ENCODE data around the gene ATP12A. TPM values are rescaled to one million over a fixed set of nuclear protein-coding genes. Genes with fewer than 3 reads are reported as not detected.

Gene ATP12A
- total and polyA plus RNA-seq, 7 donors: not detected

GRCh38 chr13:24716011-24716410, 35.8 kb downstream of the ATP12A start:
- no peak for DNase-seq
- intact Hi-C loops (cut with DNase I): no loop called here
- H3K9me3 ChIP-seq: no peaks in the 10 kb centered on the region
- WGBS, 3 donors: 49 to 53% (median 50%) methylated on average over 5 of the region's 5 CpGs
- H3K4me3 ChIP-seq: no peak overlapping the region
- peaks cover 12% of the 10 kb centered on the region for H3K4me1 ChIP-seq
- H3K36me3 ChIP-seq (ENCODE audit: insufficient read depth in 1 of 2, low read depth in 1 of 2): no peaks in the 10 kb centered on the region
- H3K27ac ChIP-seq: no peak overlapping the region
- TF ChIP-seq CTCF (IDR thresholded peaks at IDR 0.05): no peak
- no peaks in the 10 kb centered on the region for H3K27me3 ChIP-seq (ENCODE audit: insufficient read depth in 3 of 3, low read length in 2 of 3)
- ATAC-seq: no peak

GRCh38 chr13:24716446-24716845, 36.2 kb downstream of the ATP12A start:
- Histone ChIP-seq H3K4me1 (peaks cover 12% of the 10 kb centered on the region), H3K36me3 (ENCODE audit: insufficient read depth in 1 of 2, low read depth in 1 of 2) (no peaks in the 10 kb centered on the region), H3K27ac (no peak overlapping the region), H3K4me3 (no peak overlapping the region), H3K27me3 (ENCODE audit: insufficient read depth in 3 of 3, low read length in 2 of 3) (no peaks in the 10 kb centered on the region), H3K9me3 (no peaks in the 10 kb centered on the region)
- WGBS, 3 donors: 49 to 71% (median 62%) methylated on average over 7 of the region's 7 CpGs
- DNase-seq: peak in 1 of 2 donors; percentile 15
- no peak for ATAC-seq
- intact Hi-C loops (cut with DNase I): no loop called here
- no peak for TF ChIP-seq CTCF (IDR thresholded peaks at IDR 0.05)

GRCh38 chr13:24717217-24717616, 37.0 kb downstream of the ATP12A start:
- Histone ChIP-seq H3K4me3 (no peak overlapping the region), H3K4me1 (peaks cover 12% of the 10 kb centered on the region), H3K36me3 (ENCODE audit: insufficient read depth in 1 of 2, low read depth in 1 of 2) (no peaks in the 10 kb centered on the region), H3K27ac (no peak overlapping the region), H3K9me3 (no peaks in the 10 kb centered on the region), H3K27me3 (ENCODE audit: insufficient read depth in 3 of 3, low read length in 2 of 3) (no peaks in the 10 kb centered on the region)
- intact Hi-C loops (cut with DNase I): no loop called here
- WGBS, 3 donors: 67 to 84% (median 79%) methylated on average over 4 of the region's 4 CpGs
- ATAC-seq: no peak
- no peak for TF ChIP-seq CTCF (IDR thresholded peaks at IDR 0.05)
- DNase-seq: peak in 1 of 2 donors; percentile 6

GRCh38 chr13:24718192-24718965, 38.2 kb downstream of the ATP12A start:
- 82 to 86% (median 85%) methylated on average over 40 of the region's 40 CpGs for WGBS, 3 donors
- peak in 1 of 2 donors; percentile 46 for DNase-seq
- peak in 1 of 4 donors; percentile 60 for ATAC-seq

More at GRCh38 chr13:24718192-24718965, 38.2 kb downstream of the ATP12A start:
- H3K36me3 ChIP-seq (ENCODE audit: insufficient read depth in 1 of 2, low read depth in 1 of 2): no peaks in the 10 kb centered on the region
- intact Hi-C loops (cut with DNase I): no loop called here
- no peaks in the 10 kb centered on the region for H3K9me3 ChIP-seq
- H3K27ac ChIP-seq: no peak overlapping the region
- TF ChIP-seq CTCF (IDR thresholded peaks at IDR 0.05): no peak
- H3K4me1 ChIP-seq: peaks cover 2% of the 10 kb centered on the region
- H3K4me3 ChIP-seq: no peak overlapping the region
- H3K27me3 ChIP-seq (ENCODE audit: insufficient read depth in 3 of 3, low read length in 2 of 3): peaks cover 0 to 4% (median 0%) of the 10 kb centered on the region in 3 donors

Data from psoas muscle (tissue), 8 donors.